Measurements from ENCODE around the gene HOXB5. TPM values are rescaled to one million over a fixed set of nuclear protein-coding genes. Genes with fewer than 3 reads are reported as not detected.

Gene HOXB5
- total RNA-seq, 1 experiment from 2014 or later: not detected

DNA sequence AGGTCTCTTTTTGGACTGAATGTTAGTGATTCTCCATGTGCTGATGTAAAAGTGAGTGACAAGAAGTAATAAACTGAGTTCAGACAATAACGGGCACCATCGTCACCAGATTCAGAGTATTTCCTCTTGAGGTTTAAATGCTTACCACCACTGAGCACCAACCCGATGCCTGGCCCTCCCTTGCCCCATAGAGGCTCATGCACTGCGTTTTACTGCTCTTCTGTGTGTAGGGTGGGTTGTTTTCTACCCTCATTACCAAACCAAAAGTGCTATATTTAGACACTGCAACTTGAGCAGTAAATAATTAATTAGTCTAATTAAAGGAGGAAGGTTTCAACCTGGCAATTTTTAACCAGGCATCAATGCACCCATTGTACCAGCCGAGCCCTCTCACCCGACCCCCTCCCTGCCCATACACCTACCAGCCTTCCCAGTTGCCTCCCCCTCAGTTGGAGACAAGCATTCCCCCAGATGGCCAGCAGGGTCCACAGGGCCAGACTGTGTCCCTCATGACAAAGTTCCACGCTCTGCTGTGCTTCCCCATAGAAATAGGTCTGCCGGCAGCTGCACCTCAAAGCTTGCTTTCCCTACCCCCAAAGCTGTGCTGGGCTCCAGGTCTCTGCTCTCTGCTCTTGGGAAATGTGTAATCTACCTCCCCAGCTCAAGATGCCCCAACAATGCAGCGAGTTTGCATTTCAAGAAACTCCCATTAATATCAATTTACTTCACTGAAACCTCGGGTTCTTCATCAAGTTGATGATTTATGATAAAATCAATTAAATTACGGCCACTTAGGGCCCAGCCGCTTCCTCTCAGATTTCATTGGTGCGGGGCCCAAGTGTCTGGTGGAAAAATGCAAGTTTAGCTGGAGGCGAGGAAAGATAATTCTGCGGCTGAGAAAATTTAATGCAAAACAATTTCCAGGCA is 31.4 kb downstream of the HOXB5 start:
- H3K9ac ChIP-seq (ENCODE audit: low read length): no peak overlapping the region
- H4K20me1 ChIP-seq (ENCODE audit: insufficient read depth, low read depth, low read length): no peaks in the 10 kb centered on the region
- H3K79me2 ChIP-seq (ENCODE audit: low read length): no peaks in the 10 kb centered on the region
- H2AFZ ChIP-seq (ENCODE audit: low read length): no peak overlapping the region
- H3K4me1 ChIP-seq (ENCODE audit: low read length): no peaks in the 10 kb centered on the region
- no peaks in the 10 kb centered on the region for H3K9me3 ChIP-seq (ENCODE audit: low read length)
- no peaks in the 10 kb centered on the region for H3K27me3 ChIP-seq (ENCODE audit: low read length)
- no peaks in the 10 kb centered on the region for H3K36me3 ChIP-seq (ENCODE audit: insufficient read depth, low read length)
- H3K27ac ChIP-seq (ENCODE audit: low read length): no peak overlapping the region
- no peak for DNase-seq
- H3K4me3 ChIP-seq (ENCODE audit: low read length): no peak overlapping the region
- H3K4me2 ChIP-seq (ENCODE audit: low read depth, low read length, poor library complexity, severe bottlenecking): no peak overlapping the region
- H3K9me2 ChIP-seq (replicated peaks; ENCODE audit: insufficient read depth, low read length): no peaks in the 10 kb centered on the region

GRCh38 chr17:48559840-48560817 is 33.5 kb downstream of the HOXB5 start:
- H4K20me1 ChIP-seq (ENCODE audit: insufficient read depth, low read depth, low read length): no peaks in the 10 kb centered on the region
- no peak overlapping the region for H3K4me3 ChIP-seq (ENCODE audit: low read length)
- H3K9me3 ChIP-seq (ENCODE audit: low read length): no peaks in the 10 kb centered on the region
- no peak overlapping the region for H3K9ac ChIP-seq (ENCODE audit: low read length)
- no peaks in the 10 kb centered on the region for H3K9me2 ChIP-seq (replicated peaks; ENCODE audit: insufficient read depth, low read length)
- H3K79me2 ChIP-seq (ENCODE audit: low read length): no peaks in the 10 kb centered on the region
- H3K27ac ChIP-seq (ENCODE audit: low read length): no peak overlapping the region
- H3K4me2 ChIP-seq (ENCODE audit: low read depth, low read length, poor library complexity, severe bottlenecking): no peak overlapping the region
- no peak overlapping the region for H2AFZ ChIP-seq (ENCODE audit: low read length)
- H3K27me3 ChIP-seq (ENCODE audit: low read length): no peaks in the 10 kb centered on the region
- H3K4me1 ChIP-seq (ENCODE audit: low read length): no peaks in the 10 kb centered on the region
- no peak for DNase-seq
- H3K36me3 ChIP-seq (ENCODE audit: insufficient read depth, low read length): no peaks in the 10 kb centered on the region

DNA sequence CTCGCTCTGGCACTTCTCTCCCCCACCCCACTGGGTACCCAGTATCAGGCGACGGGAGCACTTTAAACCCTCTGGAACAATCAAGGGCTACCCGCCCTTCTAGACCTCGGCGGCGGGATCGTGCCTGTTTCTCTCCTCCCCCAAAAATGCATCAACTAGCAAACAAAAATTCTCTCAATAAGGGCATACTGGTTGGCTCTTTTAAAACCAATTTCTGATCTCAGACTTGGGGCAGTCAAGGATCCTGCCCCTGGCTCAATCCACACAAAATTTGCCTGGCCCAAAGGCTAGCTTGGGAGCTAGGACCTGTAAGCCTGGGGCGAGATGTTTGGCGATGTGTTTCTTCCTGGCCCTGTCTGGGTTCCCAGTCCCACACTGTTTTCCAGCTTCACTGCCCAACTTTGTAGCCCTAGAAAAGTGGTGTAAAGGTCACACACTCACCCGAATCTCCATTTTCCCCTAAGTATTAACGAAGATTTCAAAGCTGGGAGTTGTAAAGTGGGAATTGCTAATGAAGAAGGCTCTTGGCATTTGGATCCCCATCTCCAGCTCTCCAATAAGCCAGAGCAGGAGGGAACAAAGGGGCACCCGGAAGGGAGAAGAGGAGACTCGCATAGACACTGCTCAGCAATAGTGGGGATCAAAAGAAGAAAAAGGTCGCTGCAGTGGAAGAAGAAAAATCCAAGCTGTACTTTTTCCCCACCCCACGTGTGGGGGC is 34.3 kb downstream of the HOXB5 start:
- no peaks in the 10 kb centered on the region for H3K36me3 ChIP-seq (ENCODE audit: insufficient read depth, low read length)
- no peak for DNase-seq
- H3K27ac ChIP-seq (ENCODE audit: low read length): no peak overlapping the region
- no peak overlapping the region for H2AFZ ChIP-seq (ENCODE audit: low read length)
- no peaks in the 10 kb centered on the region for H3K9me2 ChIP-seq (replicated peaks; ENCODE audit: insufficient read depth, low read length)
- no peaks in the 10 kb centered on the region for H3K4me1 ChIP-seq (ENCODE audit: low read length)
- H3K4me2 ChIP-seq (ENCODE audit: low read depth, low read length, poor library complexity, severe bottlenecking): no peak overlapping the region
- H3K9ac ChIP-seq (ENCODE audit: low read length): no peak overlapping the region
- H3K27me3 ChIP-seq (ENCODE audit: low read length): no peaks in the 10 kb centered on the region
- no peak overlapping the region for H3K4me3 ChIP-seq (ENCODE audit: low read length)
- no peaks in the 10 kb centered on the region for H3K79me2 ChIP-seq (ENCODE audit: low read length)
- no peaks in the 10 kb centered on the region for H3K9me3 ChIP-seq (ENCODE audit: low read length)
- no peaks in the 10 kb centered on the region for H4K20me1 ChIP-seq (ENCODE audit: insufficient read depth, low read depth, low read length)

DNA sequence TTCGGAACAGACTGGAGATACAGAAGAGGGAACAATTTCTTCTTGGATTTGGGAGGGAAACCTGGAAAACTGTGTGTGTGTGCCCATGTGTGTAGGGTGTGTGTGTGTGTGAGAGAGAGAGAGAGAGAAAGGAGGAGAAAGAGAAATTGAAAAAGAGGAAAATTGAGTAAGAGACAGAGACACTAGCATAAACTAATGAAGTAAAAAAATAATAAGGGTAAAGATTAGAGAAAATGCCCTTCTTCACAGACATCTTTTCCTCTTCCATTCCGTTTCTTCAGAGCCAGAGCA is 34.8 kb downstream of the HOXB5 start:
- H3K27me3 ChIP-seq (ENCODE audit: low read length): no peaks in the 10 kb centered on the region
- no peak overlapping the region for H3K27ac ChIP-seq (ENCODE audit: low read length)
- no peak overlapping the region for H2AFZ ChIP-seq (ENCODE audit: low read length)
- H3K4me3 ChIP-seq (ENCODE audit: low read length): no peak overlapping the region
- H3K9me2 ChIP-seq (replicated peaks; ENCODE audit: insufficient read depth, low read length): no peaks in the 10 kb centered on the region
- H3K9ac ChIP-seq (ENCODE audit: low read length): no peak overlapping the region
- H3K9me3 ChIP-seq (ENCODE audit: low read length): no peaks in the 10 kb centered on the region
- no peaks in the 10 kb centered on the region for H3K4me1 ChIP-seq (ENCODE audit: low read length)
- DNase-seq: no peak
- H3K36me3 ChIP-seq (ENCODE audit: insufficient read depth, low read length): no peaks in the 10 kb centered on the region
- no peak overlapping the region for H3K4me2 ChIP-seq (ENCODE audit: low read depth, low read length, poor library complexity, severe bottlenecking)
- no peaks in the 10 kb centered on the region for H3K79me2 ChIP-seq (ENCODE audit: low read length)
- H4K20me1 ChIP-seq (ENCODE audit: insufficient read depth, low read depth, low read length): no peaks in the 10 kb centered on the region

DNA sequence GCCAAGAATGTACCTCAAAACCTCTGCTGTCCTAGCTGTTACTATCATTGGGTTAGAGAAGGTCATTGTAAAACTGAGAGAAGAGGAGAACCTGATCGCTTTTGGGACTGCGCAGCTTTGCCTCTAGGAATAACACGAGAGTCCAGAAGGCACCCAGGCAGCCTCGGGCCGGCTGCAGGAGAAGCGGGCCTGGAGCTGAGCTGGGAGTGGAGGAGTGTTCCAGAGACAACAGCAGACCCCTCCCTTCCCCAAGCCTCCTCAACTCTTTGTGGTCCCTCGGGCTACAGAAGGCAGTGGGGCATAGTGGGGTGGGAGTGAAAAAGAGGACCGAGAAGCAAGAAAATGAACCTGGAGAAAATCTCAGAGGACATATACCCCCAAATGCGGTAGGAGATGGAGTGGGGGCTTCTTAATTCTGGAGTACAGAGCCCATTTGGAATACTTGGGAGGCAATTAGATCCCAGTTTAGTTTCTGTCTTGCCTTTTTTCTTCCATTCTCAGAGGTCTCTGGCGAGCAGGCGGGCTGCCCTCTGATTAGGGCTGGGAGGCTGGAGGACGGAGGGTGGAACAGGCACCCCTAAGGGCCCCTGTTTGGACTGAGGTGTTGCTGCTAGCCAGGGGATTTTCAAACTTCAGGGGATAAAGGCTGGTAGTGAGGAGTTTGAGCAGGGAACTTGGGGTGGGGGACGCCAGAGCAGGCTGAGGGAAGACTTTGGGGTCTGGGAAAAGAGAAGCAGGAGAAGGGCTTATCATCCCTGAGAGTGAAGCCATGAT is 35.3 kb downstream of the HOXB5 start:
- Histone ChIP-seq H3K27me3 (ENCODE audit: low read length) (no peaks in the 10 kb centered on the region), H4K20me1 (ENCODE audit: insufficient read depth, low read depth, low read length) (no peaks in the 10 kb centered on the region), H3K4me1 (ENCODE audit: low read length) (no peaks in the 10 kb centered on the region), H3K79me2 (ENCODE audit: low read length) (no peaks in the 10 kb centered on the region), H3K9me2 (replicated peaks; ENCODE audit: insufficient read depth, low read length) (no peaks in the 10 kb centered on the region), H3K27ac (ENCODE audit: low read length) (no peak overlapping the region), H3K36me3 (ENCODE audit: insufficient read depth, low read length) (no peaks in the 10 kb centered on the region), H2AFZ (ENCODE audit: low read length) (no peak overlapping the region), H3K9ac (ENCODE audit: low read length) (no peak overlapping the region), H3K4me2 (ENCODE audit: low read depth, low read length, poor library complexity, severe bottlenecking) (no peak overlapping the region), H3K4me3 (ENCODE audit: low read length) (no peak overlapping the region), H3K9me3 (ENCODE audit: low read length) (no peaks in the 10 kb centered on the region)
- DNase-seq: no peak

- H3K9ac ChIP-seq (ENCODE audit: low read length): no peak overlapping the region
- H2AFZ ChIP-seq (ENCODE audit: low read length): no peak overlapping the region
- no peaks in the 10 kb centered on the region for H3K4me1 ChIP-seq (ENCODE audit: low read length)
- H4K20me1 ChIP-seq (ENCODE audit: insufficient read depth, low read depth, low read length): no peaks in the 10 kb centered on the region
- no peaks in the 10 kb centered on the region for H3K27me3 ChIP-seq (ENCODE audit: low read length)
- no peaks in the 10 kb centered on the region for H3K36me3 ChIP-seq (ENCODE audit: insufficient read depth, low read length)
- H3K79me2 ChIP-seq (ENCODE audit: low read length): no peaks in the 10 kb centered on the region
- H3K27ac ChIP-seq (ENCODE audit: low read length): no peak overlapping the region
- no peak overlapping the region for H3K4me3 ChIP-seq (ENCODE audit: low read length)
- no peak overlapping the region for H3K4me2 ChIP-seq (ENCODE audit: low read depth, low read length, poor library complexity, severe bottlenecking)
- DNase-seq: no peak
- no peaks in the 10 kb centered on the region for H3K9me3 ChIP-seq (ENCODE audit: low read length)
- no peaks in the 10 kb centered on the region for H3K9me2 ChIP-seq (replicated peaks; ENCODE audit: insufficient read depth, low read length)
Observed at GRCh38 chr17:48556576-48557401, 36.8 kb downstream of the HOXB5 start.

- no peak overlapping the region for H2AFZ ChIP-seq (ENCODE audit: low read length)
- no peak overlapping the region for H3K4me2 ChIP-seq (ENCODE audit: low read depth, low read length, poor library complexity, severe bottlenecking)
- H3K79me2 ChIP-seq (ENCODE audit: low read length): no peaks in the 10 kb centered on the region
- H3K4me1 ChIP-seq (ENCODE audit: low read length): no peaks in the 10 kb centered on the region
- H3K4me3 ChIP-seq (ENCODE audit: low read length): no peak overlapping the region
- H4K20me1 ChIP-seq (ENCODE audit: insufficient read depth, low read depth, low read length): no peaks in the 10 kb centered on the region
- H3K27ac ChIP-seq (ENCODE audit: low read length): no peak overlapping the region
- no peaks in the 10 kb centered on the region for H3K9me3 ChIP-seq (ENCODE audit: low read length)
- H3K9me2 ChIP-seq (replicated peaks; ENCODE audit: insufficient read depth, low read length): no peaks in the 10 kb centered on the region
- no peak for DNase-seq
- H3K9ac ChIP-seq (ENCODE audit: low read length): no peak overlapping the region
- no peaks in the 10 kb centered on the region for H3K27me3 ChIP-seq (ENCODE audit: low read length)
- no peaks in the 10 kb centered on the region for H3K36me3 ChIP-seq (ENCODE audit: insufficient read depth, low read length)
Observed at GRCh38 chr17:48556229-48556575, 37.4 kb downstream of the HOXB5 start.
